Cardiac fibroblast (primary cell): ENCODE data around the gene FAM114A1.

Experiments
- DNase-seq, 2 donors: peaks; one replicate each; pipeline versions ENCODE4 v3.0.0 to v3.0.0-alpha.2; 2010; ENCODE audit warnings: low read depth in 2 of 2
- H3K4me3 ChIP-seq, 2 donors: replicated peaks in 1 of 2; 1 replicate in 1 of 2; 2 replicates in 1 of 2; pipeline ENCODE4 v1.5.1; 2011; ENCODE audit warnings: low read depth in 2 of 2, low read length in 2 of 2, mild to moderate bottlenecking in 2 of 2, moderate library complexity in 1 of 2
- CTCF ChIP-seq: IDR thresholded peaks from one replicate; pipeline ENCODE4 v1.5.1; 2011; ENCODE audit warnings: low read depth, mild to moderate bottlenecking, low read length, inconsistent platforms

Gene FAM114A1

DNA sequence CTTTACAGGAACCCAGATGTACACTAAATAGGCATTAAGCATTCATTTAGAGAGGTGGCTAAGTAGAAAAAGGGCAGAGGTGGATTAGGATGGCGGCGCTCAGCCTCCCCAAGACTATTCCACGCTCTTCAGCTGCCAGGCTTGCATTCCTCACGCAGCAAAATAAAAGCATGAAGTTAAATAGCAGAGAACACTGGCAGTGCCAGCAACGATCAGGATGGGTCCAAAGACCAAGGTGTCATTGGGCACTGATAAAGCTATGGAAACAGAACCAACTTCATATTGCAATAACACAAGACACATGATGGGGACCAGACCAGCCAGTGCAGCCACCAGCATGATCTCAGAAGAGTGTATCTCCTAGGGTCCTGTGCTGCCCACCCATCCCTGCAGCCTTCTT is 122.6 kb downstream of the FAM114A1 start:
- no peak for TF ChIP-seq CTCF
- H3K4me3 ChIP-seq = no peak overlapping the region
- no peak for DNase-seq

GRCh38 chr4:38993683-38994082 is 126.1 kb downstream of the FAM114A1 start:
- DNase-seq = no peak
- no peak for TF ChIP-seq CTCF

GRCh38 chr4:38994135-38994534 is 126.5 kb downstream of the FAM114A1 start:
- no peak for TF ChIP-seq CTCF
- no peak for DNase-seq
- H3K4me3 ChIP-seq = no peak overlapping the region

More at GRCh38 chr4:38993683-38994082, 126.1 kb downstream of the FAM114A1 start:
- H3K4me3 ChIP-seq = no peak overlapping the region
